ENCODE results near the gene DLL3. TPM values are rescaled to one million over a fixed set of nuclear protein-coding genes. Genes with fewer than 3 reads are reported as not detected.

Gene DLL3
- total RNA-seq, 1 experiment from 2014 or later: 16.4 TPM

- TF ChIP-seq AFF4 (CRISPR knock-in tag; IDR thresholded peaks at IDR 0.05; ENCODE audit: borderline replicate concordance): no peak; the same call in 1 of the 2 replicates
- TF ChIP-seq ZSCAN18 (CRISPR knock-in tag; IDR thresholded peaks at IDR 0.05): no peak
- TF ChIP-seq HMGXB4 (CRISPR knock-in tag; IDR thresholded peaks at IDR 0.05): peak; percentile 86
- TF ChIP-seq SMAD3 (CRISPR knock-in tag; IDR thresholded peaks at IDR 0.05; ENCODE audit: borderline replicate concordance): no peak; the same call in 1 of the 2 replicates
- TF ChIP-seq NFYB (CRISPR knock-in tag; conservative IDR thresholded peaks at IDR 0.05; ENCODE audit: low read depth): peak; percentile 97
- 0 out of 2 replicates have a peak, but pooled peaks have one; percentile 91 for TF ChIP-seq KAT7 (CRISPR knock-in tag; IDR thresholded peaks at IDR 0.05; ENCODE audit: borderline replicate concordance)
- no peak for TF ChIP-seq ATF3 (CRISPR knock-in tag; conservative IDR thresholded peaks at IDR 0.05)
- peak; percentile 14; the same call in 1 of the 2 replicates for TF ChIP-seq ZNF281 (CRISPR knock-in tag; IDR thresholded peaks at IDR 0.05)
- TF ChIP-seq ZNF396 (CRISPR knock-in tag; IDR thresholded peaks at IDR 0.05; ENCODE audit: borderline replicate concordance): no peak
- TF ChIP-seq E2F5 (CRISPR knock-in tag; IDR thresholded peaks at IDR 0.05): peak; percentile 93
- TF ChIP-seq SOX15 (CRISPR knock-in tag; IDR thresholded peaks at IDR 0.05): no peak
These were observed 18.2 kb upstream of the DLL3 start, which contains the start of gene TIMM50 (continued) for GRCh38 chr19:39480337-39481228.

- Mint-ChIP-seq H3K9me3 (no peaks in the 10 kb centered on the region), H3K4me1 (peaks cover 18% of the 10 kb centered on the region), H3K27ac (peak overlapping the region; percentile 87), H3K36me3 (peaks cover 24% of the 10 kb centered on the region), H3K4me3 (peak overlapping the region; percentile 91), H3K27me3 (ENCODE audit: low read depth) (no peaks in the 10 kb centered on the region)
- DNase-seq (ENCODE audit: low spot score) (no peak), ATAC-seq (no peak)
- POLR2A ChIA-PET: interaction anchor here (0.6 to 1.2 kb wide), 7 partner anchors 17 to 90 kb away, joined by 3 to 7 read pairs (median 5); partner anchors contain the start of genes DLL3, MED29, PAF1 and RPS16
- CTCF ChIA-PET: interaction anchor here (1.0 to 1.5 kb wide), 10 partner anchors 17 to 83 kb away, joined by 3 to 20 read pairs (median 4); partner anchors contain the start of genes DLL3, EID2B and RPS16
- TF ChIP-seq ZNF425 (CRISPR knock-in tag; conservative IDR thresholded peaks at IDR 0.05): no peak
- TF ChIP-seq PRRX2 (CRISPR knock-in tag; IDR thresholded peaks at IDR 0.05): no peak
- no peak for TF ChIP-seq HMGXB4 (CRISPR knock-in tag; IDR thresholded peaks at IDR 0.05)
- TF ChIP-seq ZBTB43 (CRISPR knock-in tag; IDR thresholded peaks at IDR 0.05): no peak
- no peak for TF ChIP-seq FOXJ3 (CRISPR knock-in tag; IDR thresholded peaks at IDR 0.05; ENCODE audit: borderline replicate concordance)
- no peak for TF ChIP-seq JAZF1 (CRISPR knock-in tag; IDR thresholded peaks at IDR 0.05)
These were observed 17.6 kb upstream of the DLL3 start for GRCh38 chr19:39481229-39481545.

Measured in WTC11 (cell line).